Fibroblast of villous mesenchyme (primary cell): ENCODE measurements around the gene RASGRF2. TPM values are rescaled to one million over a fixed set of nuclear protein-coding genes. Genes with fewer than 3 reads are reported as not detected.

ENCODE experiments used
- DNase-seq: peaks from one replicate; pipeline ENCODE4 v3.0.0-alpha.2; 2010; ENCODE audit warnings: low read depth
- H3K4me3 ChIP-seq: 2 replicates; pipeline ENCODE4 v1.5.1; 2011; ENCODE audit warnings: low read depth, mild to moderate bottlenecking, low read length
- total RNA-seq: library from RNA; depleted of rRNA; stranded (reverse); fragments of >200 nt; gene quantifications from 2 replicates; pipeline ENCODE4 v1.2.3, GENCODE V29; 2012
- TF ChIP-seq, protein P1 (sequence below): IDR thresholded peaks from 2 replicates; pipeline ENCODE4 v1.5.1; 2012; ENCODE audit warnings: low read depth, mild to moderate bottlenecking, low read length; ENCODE audit not compliant: insufficient read depth

The RASGRF2 gene
- total RNA-seq, 1 donor, result 3.9 TPM

DNA sequence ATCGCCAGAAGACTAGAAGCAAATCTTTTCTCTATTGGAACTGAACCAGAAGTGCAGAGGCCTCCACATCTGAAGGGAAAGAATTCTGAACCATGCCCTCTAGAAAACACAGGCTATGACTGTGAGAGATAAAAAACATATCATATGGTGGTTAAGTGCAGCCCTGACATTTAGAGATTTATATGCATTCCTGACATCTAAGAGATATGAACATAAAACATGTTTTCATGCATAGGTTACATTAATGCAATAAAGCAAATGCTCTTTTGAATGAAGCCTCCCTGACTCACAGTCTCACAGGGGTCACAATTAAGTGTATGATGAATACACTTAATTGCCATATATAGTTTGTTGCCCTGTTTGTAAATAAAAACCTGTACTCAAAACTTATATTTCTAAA is 244.0 kb downstream of the RASGRF2 start:
- no peak for DNase-seq
- H3K4me3 ChIP-seq, result no peak overlapping the region
- TF ChIP-seq, protein P1, sequence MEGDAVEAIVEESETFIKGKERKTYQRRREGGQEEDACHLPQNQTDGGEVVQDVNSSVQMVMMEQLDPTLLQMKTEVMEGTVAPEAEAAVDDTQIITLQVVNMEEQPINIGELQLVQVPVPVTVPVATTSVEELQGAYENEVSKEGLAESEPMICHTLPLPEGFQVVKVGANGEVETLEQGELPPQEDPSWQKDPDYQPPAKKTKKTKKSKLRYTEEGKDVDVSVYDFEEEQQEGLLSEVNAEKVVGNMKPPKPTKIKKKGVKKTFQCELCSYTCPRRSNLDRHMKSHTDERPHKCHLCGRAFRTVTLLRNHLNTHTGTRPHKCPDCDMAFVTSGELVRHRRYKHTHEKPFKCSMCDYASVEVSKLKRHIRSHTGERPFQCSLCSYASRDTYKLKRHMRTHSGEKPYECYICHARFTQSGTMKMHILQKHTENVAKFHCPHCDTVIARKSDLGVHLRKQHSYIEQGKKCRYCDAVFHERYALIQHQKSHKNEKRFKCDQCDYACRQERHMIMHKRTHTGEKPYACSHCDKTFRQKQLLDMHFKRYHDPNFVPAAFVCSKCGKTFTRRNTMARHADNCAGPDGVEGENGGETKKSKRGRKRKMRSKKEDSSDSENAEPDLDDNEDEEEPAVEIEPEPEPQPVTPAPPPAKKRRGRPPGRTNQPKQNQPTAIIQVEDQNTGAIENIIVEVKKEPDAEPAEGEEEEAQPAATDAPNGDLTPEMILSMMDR, result no peak

DNA sequence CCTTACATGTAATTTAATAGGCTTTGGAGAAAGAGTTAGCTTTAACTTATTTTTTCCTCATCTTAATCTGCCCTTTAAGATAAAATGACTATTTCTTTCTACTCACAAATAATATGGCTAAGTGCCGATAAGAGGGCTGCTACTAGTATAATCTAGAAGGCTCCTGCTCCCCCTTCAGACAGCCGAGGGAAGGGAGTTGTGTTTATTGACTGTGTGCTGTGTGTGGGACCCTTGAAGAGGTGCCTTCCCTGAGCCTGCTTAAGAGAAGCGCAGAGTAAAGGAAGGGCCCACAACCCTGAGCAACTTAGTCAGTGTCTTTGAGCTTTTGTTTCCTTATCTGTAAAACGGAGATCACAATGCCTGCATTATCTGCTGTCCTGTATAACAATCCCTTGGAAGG is 244.9 kb downstream of the RASGRF2 start:
- no peak overlapping the region for H3K4me3 ChIP-seq
- TF ChIP-seq, protein P1, result no peak
- no peak for DNase-seq

DNA sequence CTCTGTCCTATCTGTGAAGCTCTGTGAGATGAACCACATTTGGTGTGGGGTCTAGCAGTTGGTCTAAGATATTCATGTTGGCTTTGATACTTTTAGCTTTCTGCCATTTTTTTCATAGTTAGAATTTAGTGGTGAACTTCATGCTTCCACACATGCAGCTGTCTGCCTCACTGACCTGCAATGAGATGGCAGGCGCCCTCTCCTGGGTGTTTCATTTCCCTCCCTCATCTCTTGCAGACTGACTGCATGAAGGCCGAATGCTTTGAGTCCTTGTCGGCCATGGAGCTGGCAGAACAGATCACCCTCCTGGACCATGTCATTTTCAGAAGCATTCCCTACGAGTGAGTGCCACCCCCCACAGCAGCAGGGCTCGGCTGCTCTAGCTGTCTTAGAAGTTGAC is 246.8 kb downstream of the RASGRF2 start:
- H3K4me3 ChIP-seq, result no peak overlapping the region
- TF ChIP-seq, protein P1, result peak; percentile 32
- DNase-seq, result peak; percentile 12

DNA sequence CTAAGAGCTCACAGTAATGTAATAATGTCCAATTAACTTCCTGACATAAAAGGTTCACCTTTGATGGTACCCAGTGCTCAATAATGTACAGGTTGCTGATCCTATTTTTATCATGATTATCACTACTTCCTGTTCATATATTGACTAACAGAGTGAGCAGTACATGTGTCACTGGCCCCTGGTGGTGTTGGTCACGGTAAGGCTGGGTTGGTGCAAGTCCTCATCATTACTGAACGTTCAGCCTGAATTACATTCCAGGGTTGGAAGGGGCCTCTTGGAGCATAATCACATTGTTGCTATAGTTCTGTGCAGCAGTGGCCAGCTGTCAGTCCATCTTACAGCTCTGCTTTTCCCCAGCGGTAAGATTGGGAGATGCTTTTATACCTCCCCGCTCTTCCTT is 248.7 kb downstream of the RASGRF2 start:
- no peak overlapping the region for H3K4me3 ChIP-seq
- no peak for DNase-seq
- TF ChIP-seq, protein P1, result no peak

DNA sequence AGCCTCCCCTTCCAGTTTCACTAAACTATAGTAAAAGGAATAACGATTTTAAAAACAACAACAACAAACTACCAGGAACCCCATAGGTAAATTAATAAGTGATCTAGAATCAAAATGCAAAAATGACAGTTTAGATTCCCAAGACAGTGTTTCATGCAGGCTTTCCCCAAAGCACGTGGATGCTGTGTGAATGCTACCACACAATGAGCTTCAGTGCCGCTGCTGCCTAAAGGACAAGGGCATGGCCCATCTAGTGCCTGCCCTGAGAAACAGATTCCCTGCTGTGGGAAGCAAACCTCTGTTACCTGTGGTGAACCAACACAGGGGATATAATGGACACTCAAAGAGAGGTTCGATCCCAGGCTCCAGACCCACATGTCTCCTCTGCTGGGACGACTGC is 249.2 kb downstream of the RASGRF2 start:
- DNase-seq, result no peak
- no peak overlapping the region for H3K4me3 ChIP-seq
- TF ChIP-seq, protein P1, result no peak

DNA sequence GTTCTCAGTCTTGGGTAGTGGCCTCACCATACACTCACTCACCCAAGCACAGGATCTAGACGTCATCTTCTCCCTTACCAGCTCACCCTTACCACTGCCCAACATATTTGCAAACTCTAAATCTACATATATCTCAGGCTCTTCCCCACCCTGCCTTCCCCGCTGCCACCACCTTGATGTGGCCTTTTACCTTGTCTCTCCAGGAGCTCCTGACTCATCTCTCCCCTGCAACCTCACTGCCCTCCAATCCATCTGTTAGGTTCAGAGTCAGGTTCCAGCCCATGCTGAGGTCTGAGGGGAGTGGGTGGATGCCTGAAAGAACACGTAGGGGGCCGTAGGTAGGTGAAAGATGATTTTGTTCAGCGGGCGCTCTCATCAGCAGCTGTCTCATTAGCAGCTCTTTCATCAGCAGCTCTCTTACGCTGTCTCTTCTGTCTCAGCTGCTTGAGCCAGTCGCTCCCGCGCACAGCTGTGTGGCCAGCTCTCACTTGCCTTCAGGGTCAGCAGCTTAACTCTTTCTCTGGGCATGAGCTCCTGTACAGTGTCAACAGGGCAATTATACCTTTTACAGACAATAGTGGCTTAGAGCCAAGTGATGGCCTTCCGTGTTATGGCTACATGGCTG is 249.8 kb downstream of the RASGRF2 start:
- no peak overlapping the region for H3K4me3 ChIP-seq
- TF ChIP-seq, protein P1, result no peak
- no peak for DNase-seq

DNA sequence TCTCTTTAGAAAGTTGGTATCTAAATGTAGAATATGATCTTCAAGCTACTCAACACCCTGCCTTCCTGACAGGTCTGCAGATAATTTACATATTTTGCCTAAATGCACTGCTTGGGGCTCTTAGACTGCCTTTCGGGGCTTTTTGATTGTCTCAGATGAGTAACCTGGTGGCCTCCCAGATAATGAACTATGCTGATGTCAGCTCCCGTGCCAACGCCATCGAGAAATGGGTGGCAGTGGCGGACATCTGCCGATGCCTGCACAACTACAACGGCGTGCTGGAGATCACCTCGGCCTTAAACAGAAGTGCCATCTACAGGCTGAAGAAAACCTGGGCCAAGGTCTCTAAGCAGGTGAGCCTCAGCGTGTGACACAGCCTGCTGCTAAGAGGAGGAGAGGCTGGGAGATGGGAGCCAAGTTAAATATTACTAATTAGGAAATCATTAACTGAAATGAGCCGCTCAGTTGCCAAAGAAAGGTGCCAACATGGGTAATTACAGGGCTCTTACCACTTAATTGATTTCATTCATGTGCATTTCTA is 252.1 kb downstream of the RASGRF2 start:
- DNase-seq, result no peak
- TF ChIP-seq, protein P1, result no peak

More for the DNA sequence above, 252.1 kb downstream of the RASGRF2 start:
- no peak overlapping the region for H3K4me3 ChIP-seq
